Tibial nerve (tissue), 4 donors: ENCODE results near the gene CACTIN.

ENCODE experiments used
- CTCF ChIP-seq, 5 experiments: fragments of 200-600 bp in 3 of 5; fragments of 450-650 bp in 2 of 5; sonication (generic) in 3 of 5; IDR thresholded peaks; one replicate each; pipeline ENCODE4 v1.5.1; 2016 to 2019; ENCODE audit warnings: antibody characterized with exemption in 5 of 5, mild to moderate bottlenecking in 3 of 5, moderate library complexity in 2 of 5
- EP300 ChIP-seq, 2 donors: sonication (generic); formaldehyde crosslinking; IDR thresholded peaks; one replicate each; pipeline ENCODE4 v1.6.1; 2017; ENCODE audit warnings: antibody characterized with exemption in 2 of 2, mild to moderate bottlenecking in 1 of 2

- TF ChIP-seq EP300 (IDR thresholded peaks at IDR 0.05): peak in 1 of 2 donors; percentile 14
- no peak for TF ChIP-seq CTCF (IDR thresholded peaks at IDR 0.05)
Observed at GRCh38 chr19:3580156-3580934, 46.2 kb downstream of the CACTIN start.
